SJCRH30 (cell line): Measurements from ENCODE around the gene LILRB4. TPM values are rescaled to one million over a fixed set of nuclear protein-coding genes. Genes with fewer than 3 reads are reported as not detected.
"Not testable (repeated sequence)": the region's sequence is repeated elsewhere in the genome, so short reads cannot be mapped to it uniquely, and the experiment has no call there.

ENCODE experiments used
- DNase-seq, 2 experiments: peaks; one replicate each; pipeline ENCODE4 v3.0.0-alpha.2; 2015 to 2020
- H3K27ac ChIP-seq: fragments of 250-450 bp; sonication (Bioruptor Pico); 2 replicates; pipeline ENCODE4 v1.5.1; 2020; ENCODE audit warnings: mild to moderate bottlenecking, moderate library complexity
- H3K27me3 ChIP-seq: fragments of 250-450 bp; sonication (Bioruptor Pico); 2 replicates; pipeline ENCODE4 v1.5.1; 2020; ENCODE audit warnings: mild to moderate bottlenecking, moderate library complexity
- H3K36me3 ChIP-seq: fragments of 250-450 bp; sonication (Bioruptor Pico); 2 replicates; pipeline ENCODE4 v1.5.1; 2020; ENCODE audit warnings: mild to moderate bottlenecking, moderate library complexity
- H3K4me1 ChIP-seq: fragments of 250-450 bp; sonication (Bioruptor Pico); 2 replicates; pipeline ENCODE4 v1.5.1; 2020; ENCODE audit warnings: mild to moderate bottlenecking, moderate library complexity
- H3K4me3 ChIP-seq: fragments of 250-450 bp; sonication (Bioruptor Pico); 2 replicates; pipeline ENCODE4 v1.5.1; 2020; ENCODE audit warnings: mild to moderate bottlenecking, moderate library complexity
- H3K9me3 ChIP-seq: fragments of 250-450 bp; sonication (Bioruptor Pico); replicated peaks from 2 replicates; pipeline ENCODE4 v1.5.1; 2020; ENCODE audit warnings: mild to moderate bottlenecking, moderate library complexity
- total RNA-seq: library from RNA; depleted of rRNA; stranded (reverse); fragments of >200 nt; shearing (Covaris generic); gene quantifications from 2 replicates; pipeline ENCODE4 v1.2.3, GENCODE V29; 2014

LILRB4 gene
- total RNA-seq, 1 experiment from 2014 or later, result not detected

- DNase-seq, result no peak
- no peak overlapping the region for H3K27ac ChIP-seq
- H3K9me3 ChIP-seq, result no peaks in the 10 kb centered on the region
- H3K4me1 ChIP-seq, result no peaks in the 10 kb centered on the region
- no peak overlapping the region for H3K4me3 ChIP-seq
- H3K27me3 ChIP-seq, result no peaks in the 10 kb centered on the region
- no peaks in the 10 kb centered on the region for H3K36me3 ChIP-seq
Measured at GRCh38 chr19:54667217-54667616, 4.4 kb downstream of the LILRB4 start.

DNA sequence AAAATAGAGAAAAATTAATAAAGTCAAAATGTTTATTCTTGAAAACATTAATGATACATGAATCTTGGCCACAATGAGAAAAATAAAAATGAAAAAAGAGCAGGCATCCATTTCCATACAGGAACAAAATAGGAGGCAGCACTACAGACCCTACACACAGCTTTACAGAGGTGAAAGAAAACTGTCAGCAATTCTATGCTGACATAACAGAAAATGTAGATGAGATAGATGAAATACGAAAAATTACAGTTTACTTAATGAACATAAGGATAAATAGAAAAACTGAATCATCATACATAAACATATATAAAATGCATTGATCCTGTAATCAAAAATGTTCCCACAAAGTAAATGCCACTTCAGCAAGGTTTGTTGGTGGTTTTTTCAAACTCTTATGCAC lies 5.6 kb downstream of the LILRB4 start:
- Histone ChIP-seq H3K36me3 (no peaks in the 10 kb centered on the region), H3K4me3 (no peak overlapping the region), H3K4me1 (no peaks in the 10 kb centered on the region), H3K27me3 (no peaks in the 10 kb centered on the region), H3K9me3 (no peaks in the 10 kb centered on the region), H3K27ac (no peak overlapping the region)
- no peak for DNase-seq

- H3K9me3 ChIP-seq, result no peaks in the 10 kb centered on the region
- no peak overlapping the region for H3K27ac ChIP-seq
- no peak overlapping the region for H3K4me3 ChIP-seq
- no peak for DNase-seq
- no peaks in the 10 kb centered on the region for H3K27me3 ChIP-seq
- no peaks in the 10 kb centered on the region for H3K36me3 ChIP-seq
- no peaks in the 10 kb centered on the region for H3K4me1 ChIP-seq
Measured at GRCh38 chr19:54670576-54671357, 8.0 kb downstream of the LILRB4 start.

DNA sequence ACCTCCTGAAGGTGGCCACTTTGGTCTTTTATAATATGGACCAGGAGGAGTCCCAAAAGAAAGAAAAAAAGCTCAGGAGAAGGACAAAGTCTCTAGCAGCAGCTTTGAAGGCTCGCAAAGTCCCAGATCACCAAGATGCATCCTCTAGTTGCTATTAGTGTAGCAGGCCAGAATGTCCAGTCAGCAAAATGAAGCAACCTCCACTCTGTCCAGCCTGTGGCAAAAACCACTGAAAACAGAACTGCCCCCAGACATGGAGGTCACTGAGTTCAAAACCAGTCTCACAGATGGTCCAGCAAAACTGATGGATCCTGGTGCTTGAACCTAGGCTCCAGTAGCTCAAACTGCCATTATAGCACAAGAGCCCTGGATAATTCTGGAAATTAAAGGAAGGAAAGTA lies 10.4 kb downstream of the LILRB4 start:
- Histone ChIP-seq H3K27me3 (no peaks in the 10 kb centered on the region), H3K36me3 (no peaks in the 10 kb centered on the region), H3K9me3 (no peaks in the 10 kb centered on the region), H3K4me3 (no peak overlapping the region), H3K27ac (no peak overlapping the region), H3K4me1 (no peaks in the 10 kb centered on the region)
- DNase-seq, result no peak

DNA sequence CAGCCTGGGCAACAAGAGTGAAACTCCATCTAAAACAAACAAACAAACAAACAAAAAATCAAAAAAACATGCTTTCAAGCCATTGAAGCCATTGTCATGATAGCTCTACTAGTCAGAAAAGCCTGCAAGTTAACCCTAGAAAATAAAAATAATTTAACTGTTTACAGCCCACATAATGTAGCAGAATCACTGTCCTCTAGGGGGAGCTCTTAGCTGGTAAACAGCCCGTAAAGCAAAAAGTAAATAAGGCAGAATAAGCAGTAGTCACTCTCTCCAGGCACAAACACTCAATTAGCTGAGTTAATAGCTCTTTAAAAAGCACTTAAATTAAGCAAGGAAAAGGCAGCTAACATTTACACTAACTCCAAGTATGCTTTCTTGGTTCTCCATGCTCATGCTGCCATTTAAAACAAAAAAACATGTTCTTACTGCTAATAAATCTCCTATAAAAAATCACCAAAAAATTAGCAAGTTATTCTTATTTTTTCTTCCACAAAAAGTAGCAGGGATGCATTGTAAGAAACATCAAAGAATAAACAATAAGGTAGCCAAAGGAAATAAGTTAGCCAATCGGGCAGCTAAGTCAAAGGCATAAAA lies 11.3 kb downstream of the LILRB4 start:
- H3K4me1 ChIP-seq, result no peaks in the 10 kb centered on the region
- no peaks in the 10 kb centered on the region for H3K9me3 ChIP-seq
- H3K4me3 ChIP-seq, result no peak overlapping the region
- no peaks in the 10 kb centered on the region for H3K36me3 ChIP-seq
- DNase-seq, result peak; percentile 17 to 63
- no peaks in the 10 kb centered on the region for H3K27me3 ChIP-seq
- no peak overlapping the region for H3K27ac ChIP-seq

DNA sequence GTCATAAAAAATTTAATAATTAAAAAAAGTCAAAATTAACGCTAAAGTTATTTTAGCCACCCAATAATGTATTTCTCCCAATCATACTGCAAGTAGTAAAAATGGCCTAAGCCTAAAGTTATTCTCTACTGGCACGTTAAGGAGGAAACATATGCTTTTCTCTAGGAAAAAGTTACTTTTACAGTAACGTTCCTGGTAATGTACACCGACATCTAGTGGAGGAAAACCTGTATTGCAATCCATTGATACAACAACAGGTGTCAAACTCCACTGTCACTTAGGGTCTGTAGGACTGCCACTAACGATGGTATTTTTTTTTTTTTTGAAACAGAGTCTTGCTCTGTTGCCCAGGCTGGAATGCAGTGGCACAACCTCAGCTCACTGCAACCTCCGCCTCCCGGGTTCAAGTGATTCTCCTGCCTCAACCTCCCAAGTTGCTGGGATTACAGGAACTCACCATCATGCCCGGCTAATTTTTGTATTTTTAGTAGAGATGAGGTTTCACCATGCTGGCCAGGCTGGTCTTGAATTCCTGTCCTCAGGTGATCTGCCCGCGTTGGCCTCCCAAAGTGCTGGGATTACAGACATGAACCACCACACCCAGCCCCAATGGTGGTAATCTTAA lies 13.5 kb downstream of the LILRB4 start:
- not testable (repeated sequence) for H3K9me3 ChIP-seq, H3K36me3 ChIP-seq, H3K4me3 ChIP-seq, H3K27me3 ChIP-seq, H3K27ac ChIP-seq, H3K4me1 ChIP-seq
- DNase-seq, result peak; percentile 21 to 74

DNA sequence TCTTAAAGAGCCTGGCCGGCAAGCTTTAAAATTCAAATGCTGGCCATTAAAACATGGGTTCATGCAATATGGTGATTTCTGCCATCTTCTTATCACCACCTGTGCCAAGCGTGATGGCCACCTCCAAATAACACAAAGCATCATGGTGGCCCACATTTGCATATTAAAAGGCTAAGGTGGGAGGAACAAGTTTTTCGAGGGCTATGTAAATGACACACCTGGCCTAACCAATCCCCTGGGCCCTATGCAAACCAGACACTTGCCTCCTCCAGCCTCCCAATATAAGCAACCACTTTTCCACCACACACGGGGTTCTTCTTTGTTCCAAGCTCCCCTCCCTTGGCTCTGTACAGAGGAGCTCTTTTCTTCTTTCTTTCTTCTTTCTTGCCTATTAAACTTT lies 14.4 kb downstream of the LILRB4 start:
- Histone ChIP-seq H3K9me3 (no peaks in the 10 kb centered on the region), H3K27me3 (no peaks in the 10 kb centered on the region), H3K4me1 (no peaks in the 10 kb centered on the region), H3K4me3 (no peak overlapping the region), H3K36me3 (no peaks in the 10 kb centered on the region), H3K27ac (no peak overlapping the region)
- no peak for DNase-seq

DNA sequence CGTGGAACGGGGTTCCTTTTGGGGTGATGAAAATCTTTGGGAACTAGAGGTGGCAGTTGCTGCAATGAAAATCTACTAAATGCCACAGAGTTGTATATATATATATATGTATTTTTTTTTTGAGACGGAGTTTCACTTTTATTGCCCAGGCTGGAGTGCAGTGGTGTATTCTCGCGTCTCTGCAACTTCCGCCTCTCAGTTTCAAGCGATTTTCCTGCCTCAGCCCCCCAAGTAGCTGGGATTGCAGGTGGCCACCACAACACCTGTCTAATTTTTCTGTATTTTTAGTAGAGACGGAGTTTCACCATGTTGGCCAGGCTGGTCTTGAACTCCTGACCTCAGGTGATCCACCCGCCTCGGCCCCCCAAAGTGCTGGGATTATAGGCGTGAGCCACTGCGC lies 18.8 kb downstream of the LILRB4 start:
- not testable (repeated sequence) for H3K27me3 ChIP-seq

DNA sequence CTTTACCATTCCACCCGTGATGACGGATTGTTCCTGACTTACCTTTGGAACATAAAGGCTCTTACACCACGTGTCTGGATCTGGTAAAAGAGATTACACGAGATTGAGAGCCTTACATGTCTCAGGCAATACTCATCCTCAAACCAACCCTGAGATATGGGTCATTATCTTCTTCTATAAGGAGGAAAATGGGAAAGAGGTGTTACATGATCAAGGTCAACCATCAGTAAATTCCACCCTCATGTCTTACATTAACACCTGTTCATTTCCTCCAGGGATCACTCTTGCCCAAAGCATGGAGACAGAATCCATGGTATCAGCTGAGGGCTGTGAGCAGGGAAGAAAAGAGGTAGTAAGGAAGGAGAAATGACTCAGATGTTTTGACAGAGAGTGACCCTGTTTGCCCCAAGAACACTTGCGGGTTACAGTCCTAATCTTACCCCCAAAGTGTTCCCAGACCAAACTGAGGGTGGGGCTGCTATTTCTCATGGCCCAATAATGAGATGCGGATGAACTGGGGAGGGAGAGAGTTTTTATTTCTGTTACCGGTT lies 19.6 kb downstream of the LILRB4 start:
- Histone ChIP-seq H3K9me3 (no peaks in the 10 kb centered on the region; the same call in 1 of the 2 replicates), H3K36me3 (no peaks in the 10 kb centered on the region), H3K4me3 (no peak overlapping the region), H3K27ac (no peak overlapping the region), H3K27me3 (no peaks in the 10 kb centered on the region), H3K4me1 (no peaks in the 10 kb centered on the region)
- DNase-seq, result no peak

More for the DNA sequence above, 18.8 kb downstream of the LILRB4 start:
- H3K4me3 ChIP-seq, H3K36me3 ChIP-seq, H3K9me3 ChIP-seq, DNase-seq, H3K27ac ChIP-seq, H3K4me1 ChIP-seq: not testable (repeated sequence)

GRCh38 chr19:54684527-54684926 lies 21.7 kb downstream of the LILRB4 start:
- Histone ChIP-seq H3K4me1 (no peaks in the 10 kb centered on the region), H3K27me3 (no peaks in the 10 kb centered on the region), H3K9me3 (no peaks in the 10 kb centered on the region; the same call in 1 of the 2 replicates), H3K4me3 (no peak overlapping the region), H3K27ac (no peak overlapping the region), H3K36me3 (no peaks in the 10 kb centered on the region)
- DNase-seq, result peak; percentile 68 to 83

DNA sequence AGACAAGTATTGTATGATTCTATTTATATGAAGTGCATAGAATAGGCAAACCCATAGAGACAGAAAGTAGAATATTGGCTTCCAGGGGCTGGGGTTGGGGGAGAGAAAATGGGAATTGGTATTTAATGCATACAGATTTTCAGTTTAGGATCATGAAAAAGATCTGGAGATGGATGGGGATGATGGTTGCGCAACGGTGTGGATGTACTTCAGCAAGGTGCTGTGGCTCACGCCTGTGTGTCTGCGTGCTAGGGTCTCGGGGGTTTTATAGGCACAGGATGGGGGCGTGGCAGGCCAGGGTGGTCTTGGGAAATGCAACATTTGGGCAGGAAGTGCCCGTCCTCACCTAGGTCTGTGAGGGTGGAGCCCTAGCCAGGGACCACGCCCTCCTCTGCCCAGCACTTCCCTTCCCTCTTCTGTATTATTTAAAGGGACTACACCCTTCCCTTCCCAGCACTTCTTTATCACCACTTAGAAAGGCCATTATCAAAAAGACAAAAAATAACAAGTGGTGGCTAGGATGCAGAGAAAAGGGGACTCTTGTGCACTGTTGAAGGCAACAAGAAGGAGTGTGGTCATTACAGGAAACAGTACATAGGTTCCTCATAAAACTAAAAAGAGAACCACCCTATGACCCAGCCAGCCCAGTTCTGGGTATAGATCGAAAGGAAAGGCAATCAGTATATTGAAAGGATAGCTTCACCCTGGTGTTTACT lies 29.0 kb downstream of the LILRB4 start:
- no peak for DNase-seq
- no peaks in the 10 kb centered on the region for H3K27me3 ChIP-seq
- H3K4me3 ChIP-seq, result no peak overlapping the region
- no peaks in the 10 kb centered on the region for H3K4me1 ChIP-seq
- H3K36me3 ChIP-seq, result no peaks in the 10 kb centered on the region
- H3K9me3 ChIP-seq, result no peaks in the 10 kb centered on the region
- no peak overlapping the region for H3K27ac ChIP-seq

GRCh38 chr19:54692298-54692615 lies 29.5 kb downstream of the LILRB4 start:
- no peak overlapping the region for H3K27ac ChIP-seq
- H3K4me1 ChIP-seq, result no peaks in the 10 kb centered on the region
- H3K4me3 ChIP-seq, result no peak overlapping the region

DNA sequence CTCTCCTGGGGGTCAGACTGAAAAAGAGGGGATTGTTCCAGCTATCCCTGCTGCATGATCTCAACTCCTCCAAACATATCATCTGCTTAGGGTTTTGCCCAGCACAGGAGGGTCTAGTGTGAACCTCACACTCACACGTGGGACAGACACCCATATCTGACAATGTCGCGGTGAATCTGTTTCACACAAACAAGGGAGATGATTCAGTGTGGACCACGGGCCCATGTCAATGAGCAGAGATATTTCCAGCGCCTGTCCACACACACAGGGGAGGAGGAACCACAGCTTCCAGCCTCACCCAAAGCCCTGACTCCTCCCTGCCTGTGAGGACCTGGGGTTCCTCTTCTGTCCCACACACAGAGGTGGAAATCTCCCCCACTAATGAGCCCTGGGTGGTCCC lies 31.9 kb downstream of the LILRB4 start:
- Histone ChIP-seq H3K27me3 (no peaks in the 10 kb centered on the region), H3K36me3 (no peaks in the 10 kb centered on the region), H3K4me1 (no peaks in the 10 kb centered on the region), H3K4me3 (no peak overlapping the region), H3K9me3 (no peaks in the 10 kb centered on the region), H3K27ac (no peak overlapping the region)
- no peak for DNase-seq

More at GRCh38 chr19:54692298-54692615, 29.5 kb downstream of the LILRB4 start:
- no peaks in the 10 kb centered on the region for H3K27me3 ChIP-seq
- H3K9me3 ChIP-seq, result no peaks in the 10 kb centered on the region
- no peak for DNase-seq
- H3K36me3 ChIP-seq, result no peaks in the 10 kb centered on the region

GRCh38 chr19:54696117-54696548 lies 33.3 kb downstream of the LILRB4 start:
- H3K27ac ChIP-seq, result no peak overlapping the region
- no peak overlapping the region for H3K4me3 ChIP-seq
- no peaks in the 10 kb centered on the region for H3K36me3 ChIP-seq
- no peak for DNase-seq
- no peaks in the 10 kb centered on the region for H3K4me1 ChIP-seq
- H3K27me3 ChIP-seq, result no peaks in the 10 kb centered on the region; the same call in 1 of the 2 replicates
- no peaks in the 10 kb centered on the region for H3K9me3 ChIP-seq

- H3K4me1 ChIP-seq, result no peaks in the 10 kb centered on the region
- no peaks in the 10 kb centered on the region for H3K36me3 ChIP-seq
- H3K27ac ChIP-seq, result no peak overlapping the region
- no peaks in the 10 kb centered on the region for H3K9me3 ChIP-seq
- DNase-seq, result no peak
- H3K4me3 ChIP-seq, result no peak overlapping the region
- H3K27me3 ChIP-seq, result no peaks in the 10 kb centered on the region; the same call in 1 of the 2 replicates
Measured at GRCh38 chr19:54696766-54697165, 34.0 kb downstream of the LILRB4 start.
